Neural progenitor cell (in vitro differentiated cells): ENCODE data around the gene CNTRL. TPM values are rescaled to one million over a fixed set of nuclear protein-coding genes. Genes with fewer than 3 reads are reported as not detected.

Experiments
- DNase-seq: peaks from one replicate; pipeline ENCODE4 v3.0.0-alpha.2; 2016; ENCODE audit warnings: low spot score
- H2AFZ ChIP-seq: fragments of 200-600 bp; sonication (generic); replicated peaks from 2 replicates; pipeline ENCODE4 v1.6.1; 2016; ENCODE audit warnings: antibody characterized with exemption
- H3F3A ChIP-seq: fragments of 200-600 bp; sonication (generic); 2 replicates; pipeline ENCODE4 v1.6.1; 2016; ENCODE audit warnings: antibody characterized with exemption, low read depth
- H3K27ac ChIP-seq: fragments of 200-600 bp; sonication (generic); 2 replicates; pipeline ENCODE4 v1.5.1; 2016; ENCODE audit warnings: mild to moderate bottlenecking
- H3K27me3 ChIP-seq: fragments of 200-600 bp; sonication (generic); 2 replicates; pipeline ENCODE4 v1.6.1; 2016; ENCODE audit warnings: mild to moderate bottlenecking, moderate library complexity
- H3K36me3 ChIP-seq: fragments of 200-600 bp; sonication (generic); 2 replicates; pipeline ENCODE4 v1.5.1; 2016
- H3K4me1 ChIP-seq: fragments of 200-600 bp; sonication (generic); 2 replicates; pipeline ENCODE4 v1.6.1; 2016; ENCODE audit warnings: mixed run types
- H3K4me2 ChIP-seq: fragments of 200-600 bp; sonication (generic); 2 replicates; pipeline ENCODE4 v1.6.1; 2016
- H3K4me3 ChIP-seq: fragments of 200-600 bp; sonication (generic); 2 replicates; pipeline ENCODE4 v1.5.1; 2016
- H3K79me2 ChIP-seq: fragments of 200-600 bp; sonication (generic); 2 replicates; pipeline ENCODE4 v1.6.1; 2016; ENCODE audit warnings: low read depth
- H3K9ac ChIP-seq: fragments of 200-600 bp; sonication (generic); 2 replicates; pipeline ENCODE4 v1.6.1; 2016
- H3K9me3 ChIP-seq: fragments of 200-600 bp; sonication (generic); 2 replicates; pipeline ENCODE4 v1.5.1; 2016; ENCODE audit warnings: low read depth
- H4K20me1 ChIP-seq: fragments of 200-600 bp; sonication (generic); 2 replicates; pipeline ENCODE4 v1.6.1; 2016; ENCODE audit warnings: low read depth
- H3K27ac Mint-ChIP-seq: 3 replicates; pipeline ENCODE4 v1.8.0; 2021; ENCODE audit warnings: mixed read lengths
- H3K27me3 Mint-ChIP-seq: 2 replicates; pipeline ENCODE4 v1.8.0; 2022; ENCODE audit warnings: low read depth, mild to moderate bottlenecking, inconsistent platforms, moderate library complexity, mixed read lengths; ENCODE audit not compliant: insufficient read depth
- H3K36me3 Mint-ChIP-seq: 3 replicates; pipeline ENCODE4 v1.8.0; 2021; ENCODE audit warnings: mixed read lengths
- H3K4me1 Mint-ChIP-seq: 3 replicates; pipeline ENCODE4 v1.8.0; 2021; ENCODE audit warnings: mixed read lengths
- H3K4me3 Mint-ChIP-seq: 3 replicates; pipeline ENCODE4 v1.8.0; 2021; ENCODE audit warnings: mild to moderate bottlenecking, moderate library complexity, mixed read lengths
- H3K9me3 Mint-ChIP-seq: 3 replicates; pipeline ENCODE4 v1.8.0; 2020; ENCODE audit warnings: mixed read lengths
- CTCF ChIP-seq: fragments of 200-600 bp; sonication (generic); IDR thresholded peaks from 2 replicates; pipeline ENCODE4 v1.5.1; 2017; ENCODE audit warnings: antibody characterized with exemption, mild to moderate bottlenecking
- EZH2 ChIP-seq: fragments of 200-600 bp; sonication (generic); IDR thresholded peaks from 2 replicates; pipeline ENCODE4 v1.6.1; 2017; ENCODE audit warnings: antibody characterized with exemption, mild to moderate bottlenecking, moderate library complexity
- EZH2phosphoT487 ChIP-seq: fragments of 200-600 bp; sonication (generic); IDR thresholded peaks from 2 replicates; pipeline ENCODE4 v1.6.1; 2017; ENCODE audit warnings: antibody characterized with exemption
- total RNA-seq: library from RNA; depleted of rRNA; stranded (reverse); fragments of >200 nt; gene quantifications from 2 replicates; pipeline ENCODE4 v1.2.3, GENCODE V29; 2015; ENCODE audit warnings: low replicate concordance

The CNTRL gene
- total RNA-seq, 1 donor from 2014 or later: 45.4 TPM

- no peak overlapping the region for H3K27ac ChIP-seq
- H3K4me2 ChIP-seq: no peak overlapping the region
- H3K27me3 ChIP-seq: no peaks in the 10 kb centered on the region
- H3K4me3 ChIP-seq: no peak overlapping the region
- H3K27me3 Mint-ChIP-seq: no peaks in the 10 kb centered on the region
- no peak overlapping the region for H3K27ac Mint-ChIP-seq
- no peaks in the 10 kb centered on the region for H3K9me3 Mint-ChIP-seq
- peaks cover 21% of the 10 kb centered on the region for H3K36me3 Mint-ChIP-seq
- peaks cover 6% of the 10 kb centered on the region for H3K4me1 Mint-ChIP-seq
- no peak for TF ChIP-seq EZH2phosphoT487
- no peak for TF ChIP-seq EZH2
- TF ChIP-seq CTCF: no peak
- no peaks in the 10 kb centered on the region for H3K4me1 ChIP-seq
- H3K79me2 ChIP-seq: peaks cover 65% of the 10 kb centered on the region
- H3K9ac ChIP-seq: no peak overlapping the region
- peaks cover 51% of the 10 kb centered on the region for H4K20me1 ChIP-seq
- no peaks in the 10 kb centered on the region for H3K9me3 ChIP-seq
- peaks cover 6% of the 10 kb centered on the region for H3K36me3 ChIP-seq
- no peak overlapping the region for H2AFZ ChIP-seq
- no peak overlapping the region for H3K4me3 Mint-ChIP-seq
- no peaks in the 10 kb centered on the region for H3F3A ChIP-seq
- no peak for DNase-seq
Observed at GRCh38 chr9:121187636-121188305, 113.0 kb downstream of the CNTRL start.

GRCh38 chr9:121189006-121189405 lies 114.3 kb downstream of the CNTRL start:
- H3K4me3 ChIP-seq: no peak overlapping the region
- no peak overlapping the region for H2AFZ ChIP-seq
- peaks cover 77% of the 10 kb centered on the region for H3K79me2 ChIP-seq
- H3K36me3 ChIP-seq: peaks cover 6% of the 10 kb centered on the region
- no peak overlapping the region for H3K4me3 Mint-ChIP-seq
- DNase-seq: no peak
- no peak overlapping the region for H3K9ac ChIP-seq
- no peaks in the 10 kb centered on the region for H3K9me3 Mint-ChIP-seq
- no peak overlapping the region for H3K4me2 ChIP-seq
- peaks cover 63% of the 10 kb centered on the region for H4K20me1 ChIP-seq
- H3K4me1 Mint-ChIP-seq: peaks cover 5% of the 10 kb centered on the region
- no peak overlapping the region for H3K27ac ChIP-seq
- H3F3A ChIP-seq: no peaks in the 10 kb centered on the region
- no peaks in the 10 kb centered on the region for H3K27me3 Mint-ChIP-seq
- peaks cover 15% of the 10 kb centered on the region for H3K36me3 Mint-ChIP-seq
- no peak overlapping the region for H3K27ac Mint-ChIP-seq
- no peak for TF ChIP-seq EZH2phosphoT487
- no peak for TF ChIP-seq CTCF
- no peak for TF ChIP-seq EZH2
- H3K4me1 ChIP-seq: peaks cover 3% of the 10 kb centered on the region
- no peaks in the 10 kb centered on the region for H3K27me3 ChIP-seq
- no peaks in the 10 kb centered on the region for H3K9me3 ChIP-seq

DNA sequence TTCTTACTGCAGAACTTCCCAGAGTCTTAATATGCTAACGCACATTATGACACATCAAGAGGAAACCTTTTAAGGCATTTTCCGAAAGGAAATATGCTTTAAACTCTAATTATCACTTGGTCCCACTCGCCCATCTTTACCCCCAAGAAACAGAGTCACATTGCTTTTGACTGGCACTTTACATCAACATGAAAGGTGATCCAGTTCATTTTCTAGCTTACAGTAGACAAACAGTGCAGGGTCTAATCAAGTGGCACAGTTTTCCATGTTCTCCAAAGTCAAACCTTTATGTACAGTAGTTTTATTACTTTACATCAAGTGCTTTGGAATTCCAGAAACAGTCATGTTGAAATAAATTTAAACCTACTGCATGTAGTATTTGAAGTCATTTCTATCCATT lies 114.9 kb downstream of the CNTRL start:
- Histone ChIP-seq H3K4me1 (peaks cover 3% of the 10 kb centered on the region), H3K79me2 (peaks cover 83% of the 10 kb centered on the region), H2AFZ (no peak overlapping the region), H3K9ac (no peak overlapping the region), H3K9me3 (no peaks in the 10 kb centered on the region), H3K4me3 (no peak overlapping the region), H3F3A (no peaks in the 10 kb centered on the region), H3K4me2 (no peak overlapping the region), H3K27ac (no peak overlapping the region), H3K36me3 (peaks cover 6% of the 10 kb centered on the region), H3K27me3 (no peaks in the 10 kb centered on the region), H4K20me1 (peaks cover 64% of the 10 kb centered on the region)
- Mint-ChIP-seq H3K36me3 (peaks cover 15% of the 10 kb centered on the region), H3K27me3 (no peaks in the 10 kb centered on the region), H3K27ac (no peak overlapping the region), H3K4me3 (no peak overlapping the region), H3K4me1 (peaks cover 7% of the 10 kb centered on the region), H3K9me3 (no peaks in the 10 kb centered on the region)
- DNase-seq: no peak
- no peak for TF ChIP-seq EZH2phosphoT487
- no peak for TF ChIP-seq EZH2
- TF ChIP-seq CTCF: no peak
